CD4-positive, alpha-beta memory T cell (primary cell): ENCODE data around the gene GLUD1. TPM values are rescaled to one million over a fixed set of nuclear protein-coding genes. Genes with fewer than 3 reads are reported as not detected.

ENCODE experiments used
- CTCF ChIA-PET: fragments of 350-600 bp; sonication (Branson Sonifier 250); formaldehyde crosslinking; loops from one replicate; lab custom pipeline; 2021; ENCODE audit warnings: inconsistent platforms; ENCODE audit not compliant: partially characterized antibody; lab: Charles Lee
- POLR2A ChIA-PET: fragments of 350-600 bp; sonication (Branson Sonifier 250); formaldehyde crosslinking; loops from one replicate; lab custom pipeline; 2021; ENCODE audit not compliant: partially characterized antibody; lab: Charles Lee
- DNase-seq, 5 donors: peaks; one replicate each; pipeline versions ENCODE4 v3.0.0 to v3.0.0-alpha.2; 2020 to 2022; ENCODE audit warnings: mixed read lengths in 1 of 5
- H3K27ac ChIP-seq: one replicate; pipeline ENCODE4 v1.7.0; 2013; ENCODE audit warnings: low read depth, low read length
- H3K27me3 ChIP-seq: 2 replicates; pipeline ENCODE4 v1.7.0; 2013; ENCODE audit warnings: mild to moderate bottlenecking, low read length, moderate library complexity; ENCODE audit not compliant: insufficient read depth
- H3K36me3 ChIP-seq: 2 replicates; pipeline ENCODE4 v1.7.0; 2013; ENCODE audit warnings: mild to moderate bottlenecking, low read length, moderate library complexity; ENCODE audit not compliant: insufficient read depth
- H3K4me1 ChIP-seq: 2 replicates; pipeline ENCODE4 v1.7.0; 2013; ENCODE audit warnings: mild to moderate bottlenecking, low read length, moderate library complexity; ENCODE audit not compliant: insufficient read depth
- H3K4me3 ChIP-seq, 2 donors: one replicate each; pipeline ENCODE4 v1.7.0; 2013; ENCODE audit warnings: low read length in 2 of 2, mild to moderate bottlenecking in 1 of 2
- H3K9me3 ChIP-seq, 2 donors: one replicate each; pipeline ENCODE4 v1.7.0; 2013; ENCODE audit warnings: low read length in 2 of 2, control low read depth in 1 of 2; ENCODE audit not compliant: control insufficient read depth in 1 of 2
- H3K27ac Mint-ChIP-seq, 7 donors: one replicate each; pipeline ENCODE4 v1.8.0; 2020 to 2021; ENCODE audit warnings: mixed read lengths in 7 of 7, mild to moderate bottlenecking in 6 of 7, inconsistent platforms in 3 of 7, moderate library complexity in 3 of 7
- H3K27me3 Mint-ChIP-seq, 2 donors: one replicate each; pipeline ENCODE4 v1.8.0; 2020 to 2021; ENCODE audit warnings: mixed read lengths in 2 of 2
- H3K36me3 Mint-ChIP-seq, 2 donors: one replicate each; pipeline ENCODE4 v1.8.0; 2020 to 2021; ENCODE audit warnings: mixed read lengths in 2 of 2, inconsistent platforms in 1 of 2, mild to moderate bottlenecking in 1 of 2
- H3K4me1 Mint-ChIP-seq, 4 donors: one replicate each; pipeline ENCODE4 v1.8.0; 2020 to 2021; ENCODE audit warnings: mixed read lengths in 4 of 4, mild to moderate bottlenecking in 1 of 4
- H3K4me3 Mint-ChIP-seq, 8 donors: one replicate each; pipeline ENCODE4 v1.8.0; 2020 to 2021; ENCODE audit warnings: mixed read lengths in 8 of 8, mild to moderate bottlenecking in 7 of 8, moderate library complexity in 6 of 8, inconsistent platforms in 3 of 8
- H3K9me3 Mint-ChIP-seq, 8 donors: one replicate each; pipeline ENCODE4 v1.8.0; 2020 to 2021; ENCODE audit warnings: mixed read lengths in 8 of 8, mild to moderate bottlenecking in 5 of 8, inconsistent platforms in 3 of 8, moderate library complexity in 1 of 8
- intact Hi-C: fragments of 100-400 bp; cut with micrococcal nuclease; formaldehyde crosslinking; loops from one replicate; pipeline ENCODE4 v1.15.1; 2023
- polyA plus RNA-seq, 2 donors: library from polyadenylated mRNA; unstranded; fragments of 300-500 nt; fragmentation: Illumina TruSeq; gene quantifications; one replicate each; pipeline ENCODE4 v1.2.3, GENCODE V29; 2021
- total RNA-seq, 2 experiments: library from RNA; stranded (reverse); gene quantifications; one replicate each; pipeline ENCODE4 v1.2.3, GENCODE V29; 2021

Gene GLUD1
- total and polyA plus RNA-seq, 4 experiments from 2014 or later: 75.8 to 158 (median 105) TPM

- ChIA-PET POLR2A (no interaction called here), CTCF (no interaction called here)
- DNase-seq: no peak
- Histone ChIP-seq H3K27ac (no peak overlapping the region), H3K36me3 (peaks cover 14% of the 10 kb centered on the region), H3K4me3 (no peak overlapping the region), H3K9me3 (no peaks in the 10 kb centered on the region), H3K27me3 (no peaks in the 10 kb centered on the region), H3K4me1 (no peaks in the 10 kb centered on the region)
- Mint-ChIP-seq H3K27ac (no peak overlapping the region), H3K36me3 (peaks cover 39 to 50% of the 10 kb centered on the region in 2 donors), H3K4me3 (no peak overlapping the region), H3K9me3 (no peaks in the 10 kb centered on the region), H3K4me1 (peaks cover 10 to 23% (median 23%) of the 10 kb centered on the region in 4 donors), H3K27me3 (no peaks in the 10 kb centered on the region)
- intact Hi-C loops: no loop called here
Measured at GRCh38 chr10:87101996-87102395, 7.4 kb upstream of the GLUD1 start.

- peak overlapping the region; percentile 84 to 93 (median 91) for H3K4me3 Mint-ChIP-seq
- intact Hi-C loops: loop anchor here (2.0 to 10.0 kb wide), 3 partner anchors 339 to 691 kb away; partner anchors contain the start of gene BMPR1A
- Histone ChIP-seq H3K4me3 (peak overlapping the region; percentile 49 to 62), H3K9me3 (no peaks in the 10 kb centered on the region), H3K4me1 (peaks cover 43% of the 10 kb centered on the region), H3K36me3 (no peaks in the 10 kb centered on the region), H3K27me3 (no peaks in the 10 kb centered on the region), H3K27ac (peak overlapping the region; percentile 83)
- DNase-seq: peak; percentile 79 to 91 (median 82)
- H3K27ac Mint-ChIP-seq: peak overlapping the region; percentile 88 to 99 (median 94)
- H3K4me1 Mint-ChIP-seq: peaks cover 36 to 53% (median 45%) of the 10 kb centered on the region in 4 donors
- H3K36me3 Mint-ChIP-seq: peaks cover 6 to 24% of the 10 kb centered on the region in 2 donors
- ChIA-PET CTCF (interaction anchor here (1.0 to 5.2 kb wide), 2 partner anchors 11 to 124 kb away, joined by 3 to 22 read pairs; no protein-coding TSS in a partner anchor), POLR2A (interaction anchor here (1.1 to 4.8 kb wide), 6 partner anchors 8 to 338 kb away, joined by 3 to 34 read pairs (median 7); partner anchors contain the start of gene BMPR1A)
- H3K9me3 Mint-ChIP-seq: no peaks in the 10 kb centered on the region
- no peaks in the 10 kb centered on the region for H3K27me3 Mint-ChIP-seq
Measured at GRCh38 chr10:87095236-87095945, 748 bp upstream of the GLUD1 start.

DNA sequence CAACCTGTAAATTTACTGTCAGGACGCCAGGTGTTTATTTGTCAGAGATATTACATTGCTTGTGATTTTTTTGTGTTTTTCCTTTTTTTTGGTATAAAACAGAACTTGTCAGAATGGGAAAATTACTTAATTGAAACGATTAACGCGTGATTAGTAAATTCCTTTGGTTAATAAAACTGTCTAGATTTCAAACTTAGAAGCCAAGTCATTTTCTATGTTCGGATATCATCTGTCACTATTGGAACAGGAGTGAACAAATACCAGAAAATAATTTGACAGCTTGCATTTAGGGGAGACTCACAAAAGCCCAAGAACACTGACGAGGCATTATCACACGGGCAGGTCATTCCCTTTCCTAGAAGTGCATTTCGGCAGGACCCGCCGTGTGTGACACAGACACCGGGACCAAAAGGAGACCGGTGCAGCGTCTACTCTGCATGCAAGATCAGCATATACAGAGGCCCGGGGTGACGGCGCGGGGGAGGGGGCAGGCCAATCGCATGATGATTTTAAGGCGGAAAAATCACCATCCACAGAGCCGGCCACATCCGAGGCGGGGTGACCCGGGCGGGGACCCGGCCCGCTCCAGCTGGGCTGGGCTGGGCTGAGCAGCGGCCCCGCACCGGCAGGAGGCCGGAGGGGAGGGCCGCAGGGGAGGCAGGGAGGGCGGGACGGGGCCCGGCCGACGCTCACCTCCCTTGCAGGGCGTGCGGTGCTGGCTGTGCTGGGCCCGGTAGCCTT is 841 bp downstream of the GLUD1 start:
- H3K27me3 ChIP-seq: no peaks in the 10 kb centered on the region
- intact Hi-C loops: loop anchor here (1.0 to 10.0 kb wide), 5 partner anchors 123 to 768 kb away; partner anchors contain the start of genes BMPR1A, KLLN and PTEN
- Mint-ChIP-seq H3K4me1 (peaks cover 44 to 63% (median 52%) of the 10 kb centered on the region in 4 donors), H3K36me3 (peaks cover 0 to 23% of the 10 kb centered on the region in 2 donors), H3K27ac (peak overlapping the region; percentile 90 to 99 (median 95)), H3K27me3 (no peaks in the 10 kb centered on the region), H3K9me3 (no peaks in the 10 kb centered on the region), H3K4me3 (peak overlapping the region; percentile 87 to 97 (median 94))
- H3K27ac ChIP-seq: peak overlapping the region; percentile 86
- peaks cover 59% of the 10 kb centered on the region for H3K4me1 ChIP-seq
- peak; percentile 54 to 76 (median 58) for DNase-seq
- ChIA-PET CTCF (interaction anchor here (1.0 to 5.2 kb wide), 2 partner anchors 9 to 155 kb away, joined by 6 to 22 read pairs; no protein-coding TSS in a partner anchor), POLR2A (interaction anchor here (0.9 to 4.8 kb wide), 5 partner anchors 10 to 559 kb away, joined by 3 to 34 read pairs (median 4); no protein-coding TSS in a partner anchor)
- H3K36me3 ChIP-seq: no peaks in the 10 kb centered on the region
- no peaks in the 10 kb centered on the region for H3K9me3 ChIP-seq
- peak overlapping the region; percentile 58 to 63 for H3K4me3 ChIP-seq

GRCh38 chr10:87092861-87093631 is 1.6 kb downstream of the GLUD1 start:
- Mint-ChIP-seq H3K4me3 (peak overlapping the region; percentile 87 to 97 (median 94)), H3K9me3 (no peaks in the 10 kb centered on the region), H3K4me1 (peaks cover 49 to 68% (median 58%) of the 10 kb centered on the region in 4 donors), H3K36me3 (peaks cover 5 to 26% of the 10 kb centered on the region in 2 donors), H3K27ac (peak overlapping the region; percentile 90 to 99 (median 95)), H3K27me3 (no peaks in the 10 kb centered on the region)
- H3K27me3 ChIP-seq: no peaks in the 10 kb centered on the region
- peak; percentile 25 to 72 (median 33) for DNase-seq
- H3K4me3 ChIP-seq: peak overlapping the region; percentile 58 to 63
- intact Hi-C loops: loop anchor here (1.0 to 10.0 kb wide), 3 partner anchors 9 to 769 kb away; partner anchors contain the start of genes KLLN and PTEN
- H3K27ac ChIP-seq: peak overlapping the region; percentile 86
- H3K9me3 ChIP-seq: no peaks in the 10 kb centered on the region
- ChIA-PET CTCF (interaction anchor here (1.0 to 5.2 kb wide), 2 partner anchors 8 to 155 kb away, joined by 6 to 22 read pairs; no protein-coding TSS in a partner anchor), POLR2A (interaction anchor here (0.6 to 4.8 kb wide), 6 partner anchors 9 to 558 kb away, joined by 3 to 34 read pairs (median 4); no protein-coding TSS in a partner anchor)
- H3K4me1 ChIP-seq: peaks cover 66% of the 10 kb centered on the region
- no peaks in the 10 kb centered on the region for H3K36me3 ChIP-seq

DNA sequence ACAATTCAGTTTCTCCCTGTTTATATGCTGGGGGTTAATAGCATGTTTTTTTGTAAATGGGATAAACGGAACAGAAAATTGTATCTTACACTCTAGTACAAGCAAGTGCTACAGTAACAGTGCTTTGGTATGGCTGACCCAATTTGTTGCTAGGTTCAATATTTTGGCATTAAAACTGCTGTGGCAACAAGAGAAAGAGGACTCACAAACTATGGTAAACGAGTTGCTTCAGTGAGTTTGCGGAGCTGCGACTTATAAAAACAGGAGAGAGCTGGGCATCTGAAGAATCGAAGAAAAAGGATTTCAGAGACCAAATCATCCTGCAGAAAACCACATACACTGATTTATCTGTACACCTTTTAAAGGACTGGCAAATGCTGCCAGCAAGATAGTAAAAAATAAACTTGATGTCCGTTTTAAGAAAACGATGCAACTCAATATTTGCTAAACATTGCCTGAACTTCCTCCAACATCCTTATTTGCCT is 2.2 kb downstream of the GLUD1 start:
- no peaks in the 10 kb centered on the region for H3K27me3 Mint-ChIP-seq
- Histone ChIP-seq H3K27ac (peak overlapping the region; percentile 86), H3K9me3 (no peaks in the 10 kb centered on the region), H3K4me3 (peak overlapping the region; percentile 57 to 63), H3K27me3 (no peaks in the 10 kb centered on the region), H3K36me3 (no peaks in the 10 kb centered on the region), H3K4me1 (peaks cover 72% of the 10 kb centered on the region)
- POLR2A ChIA-PET: interaction anchor here (0.7 to 4.8 kb wide), 4 partner anchors 8 to 381 kb away, joined by 3 to 34 read pairs (median 15); no protein-coding TSS in a partner anchor
- intact Hi-C loops: loop anchor here (1.0 to 10.0 kb wide), 3 partner anchors 8 to 770 kb away; partner anchors contain the start of genes KLLN and PTEN
- H3K36me3 Mint-ChIP-seq: peaks cover 10 to 28% of the 10 kb centered on the region in 2 donors
- peaks cover 53 to 75% (median 63%) of the 10 kb centered on the region in 4 donors for H3K4me1 Mint-ChIP-seq
- H3K27ac Mint-ChIP-seq: peak overlapping the region; percentile 90 to 99 (median 95)
- peak overlapping the region; percentile 87 to 97 (median 94) for H3K4me3 Mint-ChIP-seq
- DNase-seq: peak; percentile 18 to 50 (median 45)
- no peaks in the 10 kb centered on the region for H3K9me3 Mint-ChIP-seq
- CTCF ChIA-PET: interaction anchor here (1.5 kb wide), 1 partner anchor 126 kb away, joined by 3 read pairs; no protein-coding TSS in a partner anchor

- no peaks in the 10 kb centered on the region for H3K27me3 ChIP-seq
- Mint-ChIP-seq H3K4me3 (peak overlapping the region in 2 of 8 donors; percentile 87 to 97), H3K27ac (peak overlapping the region in 4 of 7 donors; percentile 20 to 99 (median 72)), H3K27me3 (no peaks in the 10 kb centered on the region), H3K36me3 (peaks cover 16 to 33% of the 10 kb centered on the region in 2 donors), H3K4me1 (peaks cover 57 to 85% (median 72%) of the 10 kb centered on the region in 4 donors), H3K9me3 (no peaks in the 10 kb centered on the region)
- ChIA-PET POLR2A (no interaction called here), CTCF (interaction anchor here (1.5 kb wide), 1 partner anchor 124 kb away, joined by 3 read pairs; no protein-coding TSS in a partner anchor)
- H3K4me1 ChIP-seq: peaks cover 71% of the 10 kb centered on the region
- H3K9me3 ChIP-seq: no peaks in the 10 kb centered on the region
- no peak for DNase-seq
- no peaks in the 10 kb centered on the region for H3K36me3 ChIP-seq
- intact Hi-C loops: loop anchor here (5.0 to 10.0 kb wide), 2 partner anchors 686 to 772 kb away; partner anchors contain the start of genes KLLN and PTEN
- no peak overlapping the region for H3K4me3 ChIP-seq
- H3K27ac ChIP-seq: no peak overlapping the region
Measured at GRCh38 chr10:87090779-87091178, 3.9 kb downstream of the GLUD1 start.
